ENCODE measurements around the gene AHSA1.

DNA sequence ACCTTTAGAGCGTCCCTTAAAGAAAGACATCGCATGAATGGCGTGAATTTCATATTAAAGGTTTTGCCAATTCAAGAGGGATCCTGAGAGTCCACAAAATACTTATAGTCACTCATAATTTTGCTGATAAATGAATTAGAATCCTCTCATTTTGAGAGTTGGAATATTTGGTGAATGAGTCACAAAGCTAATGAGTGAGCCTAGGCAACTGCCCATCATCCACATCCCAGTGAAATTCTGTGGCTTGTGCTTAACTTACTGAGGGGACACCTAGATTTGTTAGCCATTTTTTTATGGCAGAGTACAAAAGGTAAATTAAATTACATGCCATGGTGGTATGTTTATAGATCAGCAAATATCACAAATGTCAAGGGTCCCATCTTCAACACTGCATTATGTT lies 21.9 kb upstream of the AHSA1 start:
- TF ChIP-seq, protein P1, sequence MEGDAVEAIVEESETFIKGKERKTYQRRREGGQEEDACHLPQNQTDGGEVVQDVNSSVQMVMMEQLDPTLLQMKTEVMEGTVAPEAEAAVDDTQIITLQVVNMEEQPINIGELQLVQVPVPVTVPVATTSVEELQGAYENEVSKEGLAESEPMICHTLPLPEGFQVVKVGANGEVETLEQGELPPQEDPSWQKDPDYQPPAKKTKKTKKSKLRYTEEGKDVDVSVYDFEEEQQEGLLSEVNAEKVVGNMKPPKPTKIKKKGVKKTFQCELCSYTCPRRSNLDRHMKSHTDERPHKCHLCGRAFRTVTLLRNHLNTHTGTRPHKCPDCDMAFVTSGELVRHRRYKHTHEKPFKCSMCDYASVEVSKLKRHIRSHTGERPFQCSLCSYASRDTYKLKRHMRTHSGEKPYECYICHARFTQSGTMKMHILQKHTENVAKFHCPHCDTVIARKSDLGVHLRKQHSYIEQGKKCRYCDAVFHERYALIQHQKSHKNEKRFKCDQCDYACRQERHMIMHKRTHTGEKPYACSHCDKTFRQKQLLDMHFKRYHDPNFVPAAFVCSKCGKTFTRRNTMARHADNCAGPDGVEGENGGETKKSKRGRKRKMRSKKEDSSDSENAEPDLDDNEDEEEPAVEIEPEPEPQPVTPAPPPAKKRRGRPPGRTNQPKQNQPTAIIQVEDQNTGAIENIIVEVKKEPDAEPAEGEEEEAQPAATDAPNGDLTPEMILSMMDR (IDR thresholded peaks at IDR 0.05; ENCODE audit: poor library complexity) = no peak
- TF ChIP-seq EZH2 (IDR thresholded peaks at IDR 0.05; ENCODE audit: borderline replicate concordance) = no peak
- TF ChIP-seq EZH2phosphoT487 (IDR thresholded peaks at IDR 0.05; ENCODE audit: low read depth, severe bottlenecking, unreplicated experiment) = no peak
